DMS153 treated with DMSO at 0.1 percent for 48 hours (cell line): ENCODE data around the gene PALB2.
A peak's percentile ranks its signal among the peaks of the same experiment; 100 is the strongest.

ENCODE experiments used
- DNase-seq: peaks from one replicate; lab custom pipeline; 2025; ENCODE audit not compliant: unreplicated experiment; lab: John Stamatoyannopoulos, UW

The PALB2 gene

DNA sequence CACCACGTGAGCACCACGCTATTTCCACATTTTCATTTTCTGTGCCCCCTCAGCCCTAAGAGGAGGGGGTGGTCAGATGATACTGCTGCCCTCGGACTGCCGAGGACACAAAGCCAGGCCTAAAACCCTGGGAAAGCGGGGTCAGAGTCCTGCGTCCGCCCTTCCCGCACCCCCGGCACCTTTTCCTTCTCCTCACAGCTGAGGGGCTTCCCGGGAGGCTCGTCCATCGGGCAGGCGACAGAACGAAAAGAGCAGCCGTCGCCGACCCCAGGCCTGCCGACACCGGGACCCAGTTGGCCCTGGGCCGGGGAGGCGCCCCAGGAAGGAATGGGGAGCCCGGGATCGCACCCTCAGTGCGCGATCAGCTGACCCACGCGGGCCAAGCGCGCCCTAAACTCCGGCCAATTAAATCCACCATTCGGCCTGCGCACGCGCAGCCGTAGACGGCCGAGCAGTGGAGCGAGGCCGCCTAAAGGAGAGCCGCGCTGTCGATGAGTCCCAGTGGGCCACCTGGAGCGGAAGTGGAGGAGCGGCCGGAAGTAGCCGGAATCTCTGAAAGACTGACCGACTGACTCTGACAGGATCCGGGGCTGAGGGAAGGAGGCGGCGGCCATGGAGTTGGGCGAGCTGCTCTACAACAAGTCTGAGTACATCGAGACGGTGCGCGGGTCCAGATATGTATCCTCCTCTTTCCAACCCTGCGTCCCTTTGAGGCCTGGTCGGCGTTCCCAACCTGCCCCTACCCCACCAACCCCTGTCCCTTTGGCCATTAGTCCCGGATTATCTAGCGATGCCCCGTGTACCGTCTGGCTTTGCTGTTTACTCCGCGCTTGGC, at the start of gene PALB2, which contains the start of gene DCTN5:
Gene PALB2 (minus strand): TSS at position 380 of the 835 bp plus-strand sequence. CDS start 153 bp downstream, at position 227.
Gene DCTN5 (plus strand): TSS at position 536 of the 835 bp plus-strand sequence. CDS start 77 bp downstream, at position 613.
- peak; percentile 89 for DNase-seq

- no peak for DNase-seq
Observed at GRCh38 chr16:23689442-23690187, 48.5 kb upstream of the PALB2 start.

GRCh38 chr16:23687034-23687808, 46.1 kb upstream of the PALB2 start:
- no peak for DNase-seq

DNA sequence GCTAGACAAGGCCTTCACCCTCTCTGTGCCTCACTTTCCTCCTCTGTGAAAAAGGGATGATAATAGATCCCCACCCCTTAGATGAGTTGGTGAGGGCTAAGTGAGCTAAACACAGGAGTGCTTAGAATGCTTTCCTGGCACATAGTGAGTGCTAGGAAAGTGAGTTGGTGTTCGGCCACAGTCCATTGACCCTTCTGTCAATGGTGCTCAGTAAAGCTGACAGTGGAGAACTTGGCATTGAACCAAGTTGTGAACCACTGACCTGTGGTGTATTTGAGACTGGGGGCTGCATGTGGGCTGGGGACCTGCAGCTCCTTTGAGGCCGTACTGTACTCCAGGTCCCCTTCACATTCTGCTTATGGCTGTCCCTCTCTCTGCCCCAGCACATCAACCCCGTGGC, 42.4 kb upstream of the PALB2 start:
- DNase-seq = no peak

GRCh38 chr16:23682181-23682580, 41.1 kb upstream of the PALB2 start:
- no peak for DNase-seq

DNA sequence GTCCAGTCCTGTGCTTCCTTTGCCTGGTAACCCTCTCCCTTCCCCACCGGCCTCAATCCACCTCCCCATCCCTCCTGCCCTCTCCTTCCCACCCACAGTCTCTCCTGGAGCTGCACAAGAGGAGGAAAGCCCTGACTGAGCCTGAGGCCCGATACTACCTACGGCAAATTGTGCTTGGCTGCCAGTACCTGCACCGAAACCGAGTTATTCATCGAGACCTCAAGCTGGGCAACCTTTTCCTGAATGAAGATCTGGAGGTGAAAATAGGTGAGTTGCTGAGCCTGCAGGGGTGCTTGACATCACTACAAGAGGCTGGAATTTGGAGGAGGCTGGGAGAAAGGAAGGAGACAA, 38.9 kb upstream of the PALB2 start:
- DNase-seq = no peak

DNA sequence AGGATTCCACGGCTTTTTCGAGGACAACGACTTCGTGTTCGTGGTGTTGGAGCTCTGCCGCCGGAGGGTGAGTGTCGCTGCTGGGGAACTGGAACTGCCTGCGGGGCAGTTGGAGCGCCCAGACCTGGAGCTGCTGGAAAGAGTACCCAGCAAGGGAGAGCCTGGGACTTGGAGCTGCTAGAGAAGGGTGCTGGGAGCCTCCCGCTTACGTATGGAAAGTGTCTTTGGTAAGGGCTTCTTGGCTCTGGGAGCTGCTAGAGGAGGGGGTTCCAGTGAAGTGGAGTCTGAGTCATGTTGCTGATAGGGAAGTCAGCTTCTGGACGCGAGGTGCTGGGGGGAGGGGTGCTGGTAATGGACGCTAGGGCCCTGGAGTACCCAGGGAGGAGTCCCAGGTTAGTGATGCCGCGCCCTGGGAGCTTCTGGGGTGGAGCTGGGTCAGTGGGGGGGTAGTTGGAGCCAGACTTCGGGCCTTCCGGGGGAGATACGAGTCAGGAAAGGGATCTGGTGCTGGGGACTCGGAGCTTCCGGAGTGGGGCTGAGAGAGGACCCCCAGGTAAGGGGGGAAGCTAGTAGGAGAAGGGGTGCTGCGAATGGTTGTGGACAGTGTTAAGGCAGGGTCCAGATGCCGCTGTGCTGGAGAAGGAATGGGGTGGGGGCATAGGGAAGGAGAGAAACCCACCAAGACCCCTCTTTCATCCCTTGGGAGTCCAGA, 38.3 kb upstream of the PALB2 start:
- DNase-seq = no peak

DNA sequence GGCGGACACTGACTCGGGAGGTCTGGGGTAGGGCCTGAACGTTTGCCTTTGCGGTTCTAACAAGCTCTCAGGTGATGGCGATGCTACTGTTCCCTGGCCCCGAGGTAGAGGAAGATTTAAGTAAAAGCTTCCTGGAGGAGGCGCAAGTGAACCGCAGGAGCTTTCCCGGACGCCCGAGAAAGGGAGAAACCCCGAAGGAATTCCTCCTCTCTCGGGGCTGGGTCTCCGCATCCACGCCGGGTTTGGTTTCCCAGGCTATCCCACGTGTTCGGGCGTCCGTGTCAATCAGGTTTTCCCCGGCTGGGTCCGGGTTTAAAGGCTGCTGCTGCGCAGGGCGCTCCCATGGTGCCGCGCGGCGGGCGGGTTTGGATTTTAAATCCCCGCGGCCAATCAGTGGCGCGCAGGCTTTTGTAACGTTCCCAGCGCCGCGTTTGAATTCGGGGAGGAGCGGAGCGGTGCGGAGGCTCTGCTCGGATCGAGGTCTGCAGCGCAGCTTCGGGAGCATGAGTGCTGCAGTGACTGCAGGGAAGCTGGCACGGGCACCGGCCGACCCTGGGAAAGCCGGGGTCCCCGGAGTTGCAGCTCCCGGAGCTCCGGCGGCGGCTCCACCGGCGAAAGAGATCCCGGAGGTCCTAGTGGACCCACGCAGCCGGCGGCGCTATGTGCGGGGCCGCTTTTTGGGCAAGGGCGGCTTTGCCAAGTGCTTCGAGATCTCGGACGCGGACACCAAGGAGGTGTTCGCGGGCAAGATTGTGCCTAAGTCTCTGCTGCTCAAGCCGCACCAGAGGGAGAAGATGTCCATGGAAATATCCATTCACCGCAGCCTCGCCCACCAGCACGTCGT, 37.5 kb upstream of the PALB2 start, which contains the start of gene PLK1:
Gene PLK1 (plus strand): TSS at position 460 of the 844 bp plus-strand sequence. CDS start 44 bp downstream, at position 504.
- DNase-seq = peak; percentile 53

DNA sequence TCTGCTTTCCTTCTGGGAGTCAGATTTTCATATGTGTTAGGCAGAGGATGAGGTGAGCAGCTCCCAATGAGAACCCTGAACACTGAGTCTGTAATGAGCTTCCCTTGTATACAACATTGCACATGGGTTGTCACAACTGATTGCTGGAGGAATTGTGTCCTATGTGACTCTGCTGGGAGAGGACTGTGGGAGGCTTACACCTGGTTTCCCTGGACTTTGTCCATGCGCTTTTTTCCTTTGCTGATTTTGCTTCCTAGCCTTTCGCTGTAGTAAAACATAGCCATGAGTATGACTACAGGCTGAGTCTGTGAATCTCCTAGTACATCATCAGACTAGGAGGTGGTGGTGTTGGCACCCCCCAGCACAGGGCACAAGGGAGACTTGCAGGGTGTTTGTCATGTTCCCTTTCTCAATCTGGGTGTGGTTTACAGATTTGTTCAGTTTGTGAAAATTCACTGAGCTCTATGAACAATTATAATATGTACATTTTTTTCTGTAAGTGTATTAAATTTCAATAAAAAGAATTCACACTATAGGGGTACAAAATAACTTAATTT, 35.9 kb upstream of the PALB2 start:
- DNase-seq = no peak

GRCh38 chr16:23673971-23674614, 33.0 kb upstream of the PALB2 start:
- DNase-seq = no peak

- DNase-seq = no peak
Observed at GRCh38 chr16:23670137-23670776, 29.1 kb upstream of the PALB2 start.

DNA sequence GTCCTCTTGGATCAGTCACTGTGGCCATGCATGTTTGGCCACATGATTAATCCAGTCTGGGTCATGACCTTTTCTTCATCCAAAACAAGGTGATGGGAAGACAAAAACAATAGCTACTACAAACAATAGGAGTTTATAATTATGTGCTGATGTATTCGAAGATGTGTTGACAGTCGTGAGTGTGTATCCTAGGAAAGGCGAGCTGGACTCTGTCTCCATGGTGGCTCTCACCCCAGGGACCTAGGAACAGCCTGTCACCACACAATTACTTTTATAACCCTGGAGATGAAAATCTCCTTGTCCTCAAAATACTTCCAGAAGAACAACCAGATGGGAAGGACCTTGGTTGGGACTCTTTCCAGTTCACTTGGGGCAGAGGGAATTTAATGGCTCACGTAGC, 27.8 kb upstream of the PALB2 start:
- no peak for DNase-seq

DNA sequence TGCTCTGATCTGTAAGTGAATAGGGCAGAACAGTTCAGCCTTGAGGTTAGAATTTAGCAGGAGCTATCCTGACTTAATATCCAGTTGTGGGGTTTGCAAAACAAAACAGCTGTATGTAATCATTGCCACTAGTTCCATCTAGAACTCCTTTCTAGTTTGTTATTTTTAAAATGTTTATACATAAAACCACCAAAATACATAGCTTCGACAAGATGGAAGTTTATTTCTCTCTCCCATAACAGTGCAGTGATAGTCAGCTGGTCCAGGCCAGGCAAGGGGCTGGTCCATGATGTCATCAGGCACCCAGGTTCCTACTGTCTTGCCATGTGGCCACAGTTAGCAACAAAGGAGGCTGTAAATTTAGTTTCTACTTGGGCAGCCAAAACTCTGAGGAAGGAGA, 27.1 kb upstream of the PALB2 start:
- no peak for DNase-seq

- DNase-seq = no peak
Observed at GRCh38 chr16:23667355-23667659, 26.2 kb upstream of the PALB2 start.

- DNase-seq = no peak
Observed at GRCh38 chr16:23666571-23667354, 25.7 kb upstream of the PALB2 start.

GRCh38 chr16:23663918-23664317, 22.8 kb upstream of the PALB2 start:
- DNase-seq = no peak

GRCh38 chr16:23651943-23652468, 10.9 kb upstream of the PALB2 start:
- DNase-seq = no peak
